Measurements from ENCODE around the gene PAPOLG. TPM values are rescaled to one million over a fixed set of nuclear protein-coding genes. Genes with fewer than 3 reads are reported as not detected.

Gene PAPOLG
- total and polyA plus RNA-seq, 2 experiments from 2014 or later = 8.6 to 13.6 TPM

- no peaks in the 10 kb centered on the region for H3K9me3 ChIP-seq (ENCODE audit: low read depth)
- peaks cover 58% of the 10 kb centered on the region for H3K36me3 ChIP-seq
- H3K27ac ChIP-seq = no peak overlapping the region
Observed at GRCh38 chr2:60775048-60775639, 19.1 kb downstream of the PAPOLG start.

GRCh38 chr2:60778352-60778751, 22.3 kb downstream of the PAPOLG start:
- Histone ChIP-seq H3K27me3 (no peaks in the 10 kb centered on the region), H3K4me3 (no peak overlapping the region), H3K9me3 (ENCODE audit: low read depth) (no peaks in the 10 kb centered on the region), H3K27ac (no peak overlapping the region), H3K4me1 (ENCODE audit: low read depth) (no peaks in the 10 kb centered on the region), H3K36me3 (peaks cover 67% of the 10 kb centered on the region)
- no peak for DNase-seq (ENCODE audit: low read depth in 1 of 2, low spot score in 1 of 2)
- TF ChIP-seq CTCF (IDR thresholded peaks at IDR 0.05; ENCODE audit: low read depth, low read length) = no peak

More at GRCh38 chr2:60775048-60775639, 19.1 kb downstream of the PAPOLG start:
- no peak for TF ChIP-seq CTCF (IDR thresholded peaks at IDR 0.05; ENCODE audit: low read depth, low read length)
- no peak for DNase-seq (ENCODE audit: low read depth in 1 of 2, low spot score in 1 of 2)
- no peaks in the 10 kb centered on the region for H3K27me3 ChIP-seq
- H3K4me3 ChIP-seq = no peak overlapping the region
- no peaks in the 10 kb centered on the region for H3K4me1 ChIP-seq (ENCODE audit: low read depth)

DNA sequence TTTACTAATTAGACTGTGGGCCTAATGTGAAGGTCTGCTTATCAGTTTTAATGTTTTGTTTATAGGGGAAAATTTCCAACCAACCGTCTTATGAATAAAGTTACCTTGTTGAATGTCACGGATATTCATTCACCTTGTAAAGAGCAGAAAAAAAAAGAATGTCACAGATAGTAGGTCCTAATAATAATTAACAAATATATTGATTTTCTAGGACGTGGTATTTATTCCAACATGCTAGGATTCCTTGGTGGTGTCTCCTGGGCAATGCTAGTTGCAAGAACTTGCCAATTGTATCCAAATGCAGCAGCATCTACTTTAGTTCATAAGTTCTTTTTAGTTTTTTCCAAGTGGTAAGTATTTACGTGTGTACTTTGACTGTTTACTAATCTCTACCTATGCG, 23.4 kb downstream of the PAPOLG start:
- H3K27ac ChIP-seq = no peak overlapping the region
- H3K4me1 ChIP-seq (ENCODE audit: low read depth) = no peaks in the 10 kb centered on the region
- no peak for TF ChIP-seq CTCF (IDR thresholded peaks at IDR 0.05; ENCODE audit: low read depth, low read length)
- H3K27me3 ChIP-seq = no peaks in the 10 kb centered on the region
- no peak overlapping the region for H3K4me3 ChIP-seq
- no peak for DNase-seq (ENCODE audit: low read depth in 1 of 2, low spot score in 1 of 2)
- H3K9me3 ChIP-seq (ENCODE audit: low read depth) = no peaks in the 10 kb centered on the region
- peaks cover 68% of the 10 kb centered on the region for H3K36me3 ChIP-seq

GRCh38 chr2:60780721-60781120, 24.7 kb downstream of the PAPOLG start:
- peaks cover 67% of the 10 kb centered on the region for H3K36me3 ChIP-seq
- no peaks in the 10 kb centered on the region for H3K27me3 ChIP-seq
- no peak for DNase-seq (ENCODE audit: low read depth in 1 of 2, low spot score in 1 of 2)
- no peak overlapping the region for H3K4me3 ChIP-seq
- no peak overlapping the region for H3K27ac ChIP-seq
- no peaks in the 10 kb centered on the region for H3K4me1 ChIP-seq (ENCODE audit: low read depth)
- H3K9me3 ChIP-seq (ENCODE audit: low read depth) = no peaks in the 10 kb centered on the region
- no peak for TF ChIP-seq CTCF (IDR thresholded peaks at IDR 0.05; ENCODE audit: low read depth, low read length)

- Histone ChIP-seq H3K27ac (no peak overlapping the region), H3K9me3 (ENCODE audit: low read depth) (no peaks in the 10 kb centered on the region), H3K27me3 (no peaks in the 10 kb centered on the region), H3K4me1 (ENCODE audit: low read depth) (no peaks in the 10 kb centered on the region), H3K4me3 (no peak overlapping the region), H3K36me3 (peaks cover 74% of the 10 kb centered on the region)
- TF ChIP-seq CTCF (IDR thresholded peaks at IDR 0.05; ENCODE audit: low read depth, low read length) = no peak
- DNase-seq (ENCODE audit: low read depth in 1 of 2, low spot score in 1 of 2) = no peak
Observed at GRCh38 chr2:60793169-60793568, 37.1 kb downstream of the PAPOLG start.

Data from cardiac muscle cell (in vitro differentiated cells and primary cell).